Neural progenitor cell (in vitro differentiated cells): ENCODE data around the gene RCSD1. TPM values are rescaled to one million over a fixed set of nuclear protein-coding genes. Genes with fewer than 3 reads are reported as not detected.

ENCODE experiments used
- DNase-seq: peaks from one replicate; pipeline ENCODE4 v3.0.0-alpha.2; 2016; ENCODE audit warnings: low spot score
- H2AFZ ChIP-seq: fragments of 200-600 bp; sonication (generic); replicated peaks from 2 replicates; pipeline ENCODE4 v1.6.1; 2016; ENCODE audit warnings: antibody characterized with exemption
- H3F3A ChIP-seq: fragments of 200-600 bp; sonication (generic); 2 replicates; pipeline ENCODE4 v1.6.1; 2016; ENCODE audit warnings: antibody characterized with exemption, low read depth
- H3K27ac ChIP-seq: fragments of 200-600 bp; sonication (generic); 2 replicates; pipeline ENCODE4 v1.5.1; 2016; ENCODE audit warnings: mild to moderate bottlenecking
- H3K27me3 ChIP-seq: fragments of 200-600 bp; sonication (generic); 2 replicates; pipeline ENCODE4 v1.6.1; 2016; ENCODE audit warnings: mild to moderate bottlenecking, moderate library complexity
- H3K36me3 ChIP-seq: fragments of 200-600 bp; sonication (generic); 2 replicates; pipeline ENCODE4 v1.5.1; 2016
- H3K4me1 ChIP-seq: fragments of 200-600 bp; sonication (generic); 2 replicates; pipeline ENCODE4 v1.6.1; 2016; ENCODE audit warnings: mixed run types
- H3K4me2 ChIP-seq: fragments of 200-600 bp; sonication (generic); 2 replicates; pipeline ENCODE4 v1.6.1; 2016
- H3K4me3 ChIP-seq: fragments of 200-600 bp; sonication (generic); 2 replicates; pipeline ENCODE4 v1.5.1; 2016
- H3K79me2 ChIP-seq: fragments of 200-600 bp; sonication (generic); 2 replicates; pipeline ENCODE4 v1.6.1; 2016; ENCODE audit warnings: low read depth
- H3K9ac ChIP-seq: fragments of 200-600 bp; sonication (generic); 2 replicates; pipeline ENCODE4 v1.6.1; 2016
- H3K9me3 ChIP-seq: fragments of 200-600 bp; sonication (generic); 2 replicates; pipeline ENCODE4 v1.5.1; 2016; ENCODE audit warnings: low read depth
- H4K20me1 ChIP-seq: fragments of 200-600 bp; sonication (generic); 2 replicates; pipeline ENCODE4 v1.6.1; 2016; ENCODE audit warnings: low read depth
- H3K27ac Mint-ChIP-seq: 3 replicates; pipeline ENCODE4 v1.8.0; 2021; ENCODE audit warnings: mixed read lengths
- H3K27me3 Mint-ChIP-seq: 2 replicates; pipeline ENCODE4 v1.8.0; 2022; ENCODE audit warnings: low read depth, mild to moderate bottlenecking, inconsistent platforms, moderate library complexity, mixed read lengths; ENCODE audit not compliant: insufficient read depth
- H3K36me3 Mint-ChIP-seq: 3 replicates; pipeline ENCODE4 v1.8.0; 2021; ENCODE audit warnings: mixed read lengths
- H3K4me1 Mint-ChIP-seq: 3 replicates; pipeline ENCODE4 v1.8.0; 2021; ENCODE audit warnings: mixed read lengths
- H3K4me3 Mint-ChIP-seq: 3 replicates; pipeline ENCODE4 v1.8.0; 2021; ENCODE audit warnings: mild to moderate bottlenecking, moderate library complexity, mixed read lengths
- H3K9me3 Mint-ChIP-seq: 3 replicates; pipeline ENCODE4 v1.8.0; 2020; ENCODE audit warnings: mixed read lengths
- CTCF ChIP-seq: fragments of 200-600 bp; sonication (generic); IDR thresholded peaks from 2 replicates; pipeline ENCODE4 v1.5.1; 2017; ENCODE audit warnings: antibody characterized with exemption, mild to moderate bottlenecking
- EZH2 ChIP-seq: fragments of 200-600 bp; sonication (generic); IDR thresholded peaks from 2 replicates; pipeline ENCODE4 v1.6.1; 2017; ENCODE audit warnings: antibody characterized with exemption, mild to moderate bottlenecking, moderate library complexity
- EZH2phosphoT487 ChIP-seq: fragments of 200-600 bp; sonication (generic); IDR thresholded peaks from 2 replicates; pipeline ENCODE4 v1.6.1; 2017; ENCODE audit warnings: antibody characterized with exemption
- total RNA-seq: library from RNA; depleted of rRNA; stranded (reverse); fragments of >200 nt; gene quantifications from 2 replicates; pipeline ENCODE4 v1.2.3, GENCODE V29; 2015; ENCODE audit warnings: low replicate concordance

Gene RCSD1
- total RNA-seq, 1 donor from 2014 or later, result 0.06 TPM

- Mint-ChIP-seq H3K4me1 (peaks cover 30% of the 10 kb centered on the region), H3K27ac (no peak overlapping the region), H3K9me3 (no peaks in the 10 kb centered on the region), H3K27me3 (peaks cover 4% of the 10 kb centered on the region), H3K4me3 (no peak overlapping the region), H3K36me3 (no peaks in the 10 kb centered on the region)
- Histone ChIP-seq H3K4me3 (no peak overlapping the region), H3K9me3 (no peaks in the 10 kb centered on the region), H3K4me2 (no peak overlapping the region), H3K4me1 (peaks cover 9% of the 10 kb centered on the region), H3K79me2 (no peaks in the 10 kb centered on the region), H3K27ac (no peak overlapping the region), H4K20me1 (no peaks in the 10 kb centered on the region), H3K36me3 (no peaks in the 10 kb centered on the region), H3K27me3 (no peaks in the 10 kb centered on the region), H3F3A (no peaks in the 10 kb centered on the region), H2AFZ (no peak overlapping the region), H3K9ac (no peak overlapping the region)
- TF ChIP-seq EZH2, result no peak
- no peak for TF ChIP-seq EZH2phosphoT487
- no peak for TF ChIP-seq CTCF
- no peak for DNase-seq
Measured at GRCh38 chr1:167658574-167659328, 28.7 kb downstream of the RCSD1 start.

- H3K4me1 Mint-ChIP-seq, result peaks cover 30% of the 10 kb centered on the region
- H3K27me3 ChIP-seq, result no peaks in the 10 kb centered on the region
- peaks cover 4% of the 10 kb centered on the region for H3K27me3 Mint-ChIP-seq
- no peak overlapping the region for H3K9ac ChIP-seq
- TF ChIP-seq EZH2phosphoT487, result no peak
- TF ChIP-seq CTCF, result no peak
- TF ChIP-seq EZH2, result no peak
- no peak for DNase-seq
- H3K9me3 Mint-ChIP-seq, result no peaks in the 10 kb centered on the region
- H3K36me3 Mint-ChIP-seq, result no peaks in the 10 kb centered on the region
- no peaks in the 10 kb centered on the region for H3K79me2 ChIP-seq
- no peaks in the 10 kb centered on the region for H3F3A ChIP-seq
- no peaks in the 10 kb centered on the region for H3K36me3 ChIP-seq
- H3K4me2 ChIP-seq, result no peak overlapping the region
- H2AFZ ChIP-seq, result peak overlapping the region; percentile 18
- peaks cover 9% of the 10 kb centered on the region for H3K4me1 ChIP-seq
- no peak overlapping the region for H3K4me3 Mint-ChIP-seq
- no peak overlapping the region for H3K4me3 ChIP-seq
- no peaks in the 10 kb centered on the region for H4K20me1 ChIP-seq
- no peaks in the 10 kb centered on the region for H3K9me3 ChIP-seq
- no peak overlapping the region for H3K27ac ChIP-seq
- H3K27ac Mint-ChIP-seq, result no peak overlapping the region
Measured at GRCh38 chr1:167659450-167659849, 29.4 kb downstream of the RCSD1 start.

- TF ChIP-seq EZH2 (no peak), CTCF (no peak), EZH2phosphoT487 (no peak)
- Histone ChIP-seq H3K27ac (no peak overlapping the region), H3K36me3 (no peaks in the 10 kb centered on the region), H3K79me2 (no peaks in the 10 kb centered on the region), H3K27me3 (no peaks in the 10 kb centered on the region), H3K4me3 (no peak overlapping the region), H3F3A (no peaks in the 10 kb centered on the region), H3K9me3 (no peaks in the 10 kb centered on the region), H3K9ac (no peak overlapping the region), H3K4me2 (no peak overlapping the region), H4K20me1 (no peaks in the 10 kb centered on the region), H3K4me1 (peaks cover 9% of the 10 kb centered on the region), H2AFZ (peak overlapping the region; percentile 18)
- H3K36me3 Mint-ChIP-seq, result no peaks in the 10 kb centered on the region
- H3K4me3 Mint-ChIP-seq, result no peak overlapping the region
- H3K9me3 Mint-ChIP-seq, result no peaks in the 10 kb centered on the region
- no peak overlapping the region for H3K27ac Mint-ChIP-seq
- DNase-seq, result no peak
- peaks cover 7% of the 10 kb centered on the region for H3K27me3 Mint-ChIP-seq
- peaks cover 30% of the 10 kb centered on the region for H3K4me1 Mint-ChIP-seq
Measured at GRCh38 chr1:167659881-167660280, 29.8 kb downstream of the RCSD1 start.
